ENCODE measurements around the gene ITGA2. TPM values are rescaled to one million over a fixed set of nuclear protein-coding genes. Genes with fewer than 3 reads are reported as not detected.
"Not testable (repeated sequence)": the region's sequence is repeated elsewhere in the genome, so short reads cannot be mapped to it uniquely, and the experiment has no call there.

Gene ITGA2
- total RNA-seq, 2 donors from 2014 or later = 18.3 to 19.7 TPM

- no peak for TF ChIP-seq CTCF (IDR thresholded peaks at IDR 0.05)
- DNase-seq = no peak
- peak overlapping the region in 1 of 2 donors; percentile 40 for H3K9ac ChIP-seq (ENCODE audit: low read depth in 2 of 2, low read length in 2 of 2)
- no peaks in the 10 kb centered on the region for H3K27me3 ChIP-seq
- peaks cover 9% of the 10 kb centered on the region for H3K4me1 ChIP-seq
- no peak overlapping the region for H3K4me3 ChIP-seq
- intact Hi-C loops (cut with DNase I) = no loop called here
- H3K27ac ChIP-seq = no peak overlapping the region
- no peaks in the 10 kb centered on the region for H3K36me3 ChIP-seq
- no peaks in the 10 kb centered on the region for H3K9me3 ChIP-seq
Measured at GRCh38 chr5:53111139-53111538, 122.0 kb downstream of the ITGA2 start.

GRCh38 chr5:53112307-53112706 is 123.2 kb downstream of the ITGA2 start:
- not testable (repeated sequence) for DNase-seq; H3K9ac ChIP-seq (ENCODE audit: low read depth in 2 of 2, low read length in 2 of 2)

GRCh38 chr5:53112909-53113308 is 123.8 kb downstream of the ITGA2 start:
- intact Hi-C loops (cut with DNase I) = no loop called here
- Histone ChIP-seq H3K27me3 (no peaks in the 10 kb centered on the region), H3K4me3 (no peak overlapping the region), H3K36me3 (no peaks in the 10 kb centered on the region), H3K4me1 (peaks cover 9% of the 10 kb centered on the region), H3K9me3 (no peaks in the 10 kb centered on the region), H3K27ac (no peak overlapping the region), H3K9ac (ENCODE audit: low read depth in 2 of 2, low read length in 2 of 2) (no peak overlapping the region)
- TF ChIP-seq CTCF (IDR thresholded peaks at IDR 0.05) = no peak
- no peak for DNase-seq

More at GRCh38 chr5:53112307-53112706, 123.2 kb downstream of the ITGA2 start:
- H3K27ac ChIP-seq; H3K4me3 ChIP-seq; H3K36me3 ChIP-seq; H3K27me3 ChIP-seq; H3K4me1 ChIP-seq; intact Hi-C loops (cut with DNase I); H3K9me3 ChIP-seq: not testable (repeated sequence)

- H3K27me3 ChIP-seq = no peaks in the 10 kb centered on the region
- TF ChIP-seq CTCF (IDR thresholded peaks at IDR 0.05) = no peak
- intact Hi-C loops (cut with DNase I) = no loop called here
- no peak overlapping the region for H3K9ac ChIP-seq (ENCODE audit: low read depth in 2 of 2, low read length in 2 of 2)
- H3K4me3 ChIP-seq = no peak overlapping the region
- no peak overlapping the region for H3K27ac ChIP-seq
- peaks cover 9% of the 10 kb centered on the region for H3K4me1 ChIP-seq
- no peaks in the 10 kb centered on the region for H3K9me3 ChIP-seq
- no peak for DNase-seq
- H3K36me3 ChIP-seq = no peaks in the 10 kb centered on the region
Measured at GRCh38 chr5:53113947-53114346, 124.8 kb downstream of the ITGA2 start.

- H3K4me3 ChIP-seq = no peak overlapping the region
- peaks cover 9% of the 10 kb centered on the region for H3K4me1 ChIP-seq
- no peak for TF ChIP-seq CTCF (IDR thresholded peaks at IDR 0.05)
- no peaks in the 10 kb centered on the region for H3K9me3 ChIP-seq
- no peak overlapping the region for H3K9ac ChIP-seq (ENCODE audit: low read depth in 2 of 2, low read length in 2 of 2)
- no peak overlapping the region for H3K27ac ChIP-seq
- intact Hi-C loops (cut with DNase I) = no loop called here
- no peaks in the 10 kb centered on the region for H3K36me3 ChIP-seq
- DNase-seq = no peak
- no peaks in the 10 kb centered on the region for H3K27me3 ChIP-seq
Measured at GRCh38 chr5:53114988-53115387, 125.8 kb downstream of the ITGA2 start.

- DNase-seq = no peak
- H3K9me3 ChIP-seq = no peaks in the 10 kb centered on the region
- no peaks in the 10 kb centered on the region for H3K4me1 ChIP-seq
- no peaks in the 10 kb centered on the region for H3K27me3 ChIP-seq
- no peaks in the 10 kb centered on the region for H3K36me3 ChIP-seq
- TF ChIP-seq CTCF (IDR thresholded peaks at IDR 0.05) = no peak
- intact Hi-C loops (cut with DNase I) = no loop called here
- no peak overlapping the region for H3K27ac ChIP-seq
- no peak overlapping the region for H3K9ac ChIP-seq (ENCODE audit: low read depth in 2 of 2, low read length in 2 of 2)
- no peak overlapping the region for H3K4me3 ChIP-seq
Measured at GRCh38 chr5:53116597-53116996, 127.4 kb downstream of the ITGA2 start.

Data from colonic mucosa (tissue), 4 donors.